GM23338 (cell line): Measurements from ENCODE around the gene MAD1L1. TPM values are rescaled to one million over a fixed set of nuclear protein-coding genes. Genes with fewer than 3 reads are reported as not detected.

Source experiments
- ATAC-seq: fragments of 200-7000 bp; cut with Tn5 transposase; 3 replicates; pipeline ENCODE4 v1.9.1; 2020
- DNase-seq: peaks from one replicate; pipeline ENCODE4 v3.0.0-alpha.2; 2015; ENCODE audit warnings: low spot score
- H2AFZ ChIP-seq: fragments of 200-600 bp; sonication (generic); 2 replicates; pipeline ENCODE4 v1.8.0; 2016; ENCODE audit warnings: antibody characterized with exemption, mild to moderate bottlenecking, moderate library complexity
- H3F3A ChIP-seq: fragments of 200-600 bp; sonication (generic); replicated peaks from 2 replicates; pipeline ENCODE4 v1.8.0; 2017; ENCODE audit warnings: antibody characterized with exemption, mixed run types, low read depth
- H3K27ac ChIP-seq: fragments of 200-600 bp; sonication (generic); 2 replicates; pipeline ENCODE4 v1.6.1; 2016; ENCODE audit warnings: low read depth
- H3K27me3 ChIP-seq: fragments of 200-600 bp; sonication (generic); 2 replicates; pipeline ENCODE4 v1.8.0; 2016; ENCODE audit warnings: mild to moderate bottlenecking, mixed run types, moderate library complexity; ENCODE audit not compliant: insufficient read depth
- H3K36me3 ChIP-seq: fragments of 200-600 bp; sonication (generic); 2 replicates; pipeline ENCODE4 v1.8.0; 2016; ENCODE audit warnings: mild to moderate bottlenecking; ENCODE audit not compliant: insufficient read depth
- H3K4me1 ChIP-seq: fragments of 200-600 bp; sonication (generic); 2 replicates; pipeline ENCODE4 v1.8.0; 2016; ENCODE audit warnings: mild to moderate bottlenecking, moderate library complexity; ENCODE audit not compliant: insufficient read depth
- H3K4me2 ChIP-seq: fragments of 200-600 bp; sonication (generic); 2 replicates; pipeline ENCODE4 v1.7.1; 2017; ENCODE audit warnings: mixed run types
- H3K4me3 ChIP-seq: fragments of 200-600 bp; sonication (generic); 2 replicates; pipeline ENCODE4 v1.6.1; 2016; ENCODE audit warnings: mixed run types
- H3K79me2 ChIP-seq: fragments of 200-600 bp; sonication (generic); replicated peaks from 2 replicates; pipeline ENCODE4 v1.8.0; 2017; ENCODE audit warnings: mild to moderate bottlenecking; ENCODE audit not compliant: insufficient read depth
- H3K9me2 ChIP-seq: fragments of 200-600 bp; sonication (generic); 2 replicates; pipeline ENCODE4 v1.8.0; 2017; ENCODE audit not compliant: insufficient read depth
- H4K20me1 ChIP-seq: fragments of 200-600 bp; sonication (generic); replicated peaks from 2 replicates; pipeline ENCODE4 v1.8.0; 2017; ENCODE audit warnings: mild to moderate bottlenecking; ENCODE audit not compliant: insufficient read depth
- H3K27ac Mint-ChIP-seq: 2 replicates; pipeline ENCODE4 v1.8.0; 2020; ENCODE audit warnings: inconsistent platforms, mild to moderate bottlenecking, moderate library complexity, mixed read lengths
- H3K27me3 Mint-ChIP-seq: 3 replicates; pipeline ENCODE4 v1.8.0; 2022; ENCODE audit warnings: low read depth, mild to moderate bottlenecking, moderate library complexity, mixed read lengths, inconsistent platforms; ENCODE audit not compliant: insufficient read depth, poor library complexity
- H3K36me3 Mint-ChIP-seq: 3 replicates; pipeline ENCODE4 v1.8.0; 2021; ENCODE audit warnings: low read depth, mild to moderate bottlenecking, inconsistent platforms, moderate library complexity, mixed read lengths
- H3K4me1 Mint-ChIP-seq: 3 replicates; pipeline ENCODE4 v1.8.0; 2020; ENCODE audit warnings: mild to moderate bottlenecking, inconsistent platforms, mixed read lengths
- H3K4me3 Mint-ChIP-seq: 3 replicates; pipeline ENCODE4 v1.8.0; 2021; ENCODE audit warnings: moderate library complexity, mild to moderate bottlenecking, inconsistent platforms, mixed read lengths
- H3K9me3 Mint-ChIP-seq: 3 replicates; pipeline ENCODE4 v1.8.0; 2020; ENCODE audit warnings: moderate library complexity, mild to moderate bottlenecking, inconsistent platforms, mixed read lengths
- EZH2 ChIP-seq: fragments of 200-600 bp; sonication (generic); IDR thresholded peaks from one replicate; pipeline ENCODE4 v1.8.0; 2017; ENCODE audit warnings: antibody characterized with exemption, mild to moderate bottlenecking, low read depth; ENCODE audit not compliant: unreplicated experiment
- EZH2phosphoT487 ChIP-seq: fragments of 200-600 bp; sonication (generic); IDR thresholded peaks from one replicate; pipeline ENCODE4 v1.8.1; 2018; ENCODE audit warnings: antibody characterized with exemption; ENCODE audit not compliant: unreplicated experiment
- JUNB ChIP-seq: IDR thresholded peaks from one replicate; pipeline ENCODE4 v1.6.1; 2016; ENCODE audit warnings: antibody characterized with exemption; ENCODE audit not compliant: unreplicated experiment
- NANOG ChIP-seq: IDR thresholded peaks from 2 replicates; pipeline ENCODE4 v1.6.1; 2016; ENCODE audit warnings: antibody characterized with exemption, borderline replicate concordance
- POLR2AphosphoS5 ChIP-seq: IDR thresholded peaks from 2 replicates; pipeline ENCODE4 v1.6.1; 2016; ENCODE audit warnings: antibody characterized with exemption, low read depth
- STAT1 ChIP-seq: IDR thresholded peaks from one replicate; pipeline ENCODE4 v1.6.1; 2016; ENCODE audit warnings: antibody characterized with exemption; ENCODE audit not compliant: unreplicated experiment
- ZNF331 ChIP-seq: fragments of 250-450 bp; sonication (Bioruptor Pico); IDR thresholded peaks from 2 replicates; pipeline ENCODE4 v1.5.0; 2020; ENCODE audit warnings: low read depth, mild to moderate bottlenecking, moderate library complexity
- polyA plus RNA-seq: library from polyadenylated mRNA; unstranded; fragments of >200 nt; fragmentation: Nextera tagmentation; extraction: Ambion mirVana; gene quantifications from 2 replicates; pipeline ENCODE4 v1.2.1, GENCODE V29; 2016
- total RNA-seq: library from RNA; depleted of rRNA; stranded (reverse); fragments of >200 nt; shearing (Covaris generic); gene quantifications from 2 replicates; pipeline ENCODE4 v1.2.3, GENCODE V29; 2014
- TF ChIP-seq, protein P1 (sequence below): fragments of 250-450 bp; sonication (Bioruptor Pico); IDR thresholded peaks from 2 replicates; pipeline ENCODE4 v1.5.0; 2020; ENCODE audit warnings: mild to moderate bottlenecking, moderate library complexity
- TF ChIP-seq, protein P2 (sequence below), 2 experiments: fragments of 200-600 bp in 1 of 2; sonication (generic) in 1 of 2; conservative IDR thresholded peaks; 2 replicates each; pipeline versions ENCODE4 v1.5.1 to v1.6.1; 2016 to 2017; ENCODE audit warnings: antibody characterized with exemption in 2 of 2, low read depth in 2 of 2, mild to moderate bottlenecking in 2 of 2, moderate library complexity in 1 of 2

MAD1L1 gene
- total and polyA plus RNA-seq, 2 experiments from 2014 or later, result 40.3 to 59.3 TPM

DNA sequence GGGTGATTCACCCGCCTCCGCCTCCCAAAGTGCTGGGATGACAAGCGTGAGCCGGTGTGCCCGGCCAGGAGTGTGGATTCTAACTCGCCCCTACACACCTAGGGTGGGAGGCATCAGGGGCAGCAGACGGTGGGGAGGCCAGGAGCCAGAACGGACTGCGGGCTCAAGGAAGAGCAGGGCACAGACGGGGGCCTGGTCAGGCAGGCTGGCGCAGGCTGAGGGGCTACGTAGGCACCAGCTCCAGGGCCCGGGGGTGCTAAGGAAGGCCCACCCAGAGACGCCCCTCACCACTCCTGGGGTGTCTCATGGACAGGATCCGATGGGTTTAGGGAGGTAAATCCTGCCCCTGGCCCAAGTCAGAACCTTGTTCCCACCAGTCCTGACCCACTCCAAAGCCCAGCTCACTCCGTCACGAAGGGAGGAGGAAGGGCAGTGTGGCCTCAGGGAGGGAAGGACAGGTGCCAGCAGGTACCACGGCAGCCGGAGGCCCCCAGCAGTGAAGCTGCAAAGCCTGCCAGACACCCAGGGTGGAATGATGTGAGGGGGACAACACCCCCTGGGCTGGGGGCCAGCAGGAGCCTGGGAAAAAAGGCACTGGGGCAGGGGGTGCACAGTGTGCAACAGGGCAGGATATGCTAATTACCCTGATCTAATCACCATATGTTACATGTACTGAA is 251.4 kb downstream of the MAD1L1 start (continued):
- TF ChIP-seq, protein P1, sequence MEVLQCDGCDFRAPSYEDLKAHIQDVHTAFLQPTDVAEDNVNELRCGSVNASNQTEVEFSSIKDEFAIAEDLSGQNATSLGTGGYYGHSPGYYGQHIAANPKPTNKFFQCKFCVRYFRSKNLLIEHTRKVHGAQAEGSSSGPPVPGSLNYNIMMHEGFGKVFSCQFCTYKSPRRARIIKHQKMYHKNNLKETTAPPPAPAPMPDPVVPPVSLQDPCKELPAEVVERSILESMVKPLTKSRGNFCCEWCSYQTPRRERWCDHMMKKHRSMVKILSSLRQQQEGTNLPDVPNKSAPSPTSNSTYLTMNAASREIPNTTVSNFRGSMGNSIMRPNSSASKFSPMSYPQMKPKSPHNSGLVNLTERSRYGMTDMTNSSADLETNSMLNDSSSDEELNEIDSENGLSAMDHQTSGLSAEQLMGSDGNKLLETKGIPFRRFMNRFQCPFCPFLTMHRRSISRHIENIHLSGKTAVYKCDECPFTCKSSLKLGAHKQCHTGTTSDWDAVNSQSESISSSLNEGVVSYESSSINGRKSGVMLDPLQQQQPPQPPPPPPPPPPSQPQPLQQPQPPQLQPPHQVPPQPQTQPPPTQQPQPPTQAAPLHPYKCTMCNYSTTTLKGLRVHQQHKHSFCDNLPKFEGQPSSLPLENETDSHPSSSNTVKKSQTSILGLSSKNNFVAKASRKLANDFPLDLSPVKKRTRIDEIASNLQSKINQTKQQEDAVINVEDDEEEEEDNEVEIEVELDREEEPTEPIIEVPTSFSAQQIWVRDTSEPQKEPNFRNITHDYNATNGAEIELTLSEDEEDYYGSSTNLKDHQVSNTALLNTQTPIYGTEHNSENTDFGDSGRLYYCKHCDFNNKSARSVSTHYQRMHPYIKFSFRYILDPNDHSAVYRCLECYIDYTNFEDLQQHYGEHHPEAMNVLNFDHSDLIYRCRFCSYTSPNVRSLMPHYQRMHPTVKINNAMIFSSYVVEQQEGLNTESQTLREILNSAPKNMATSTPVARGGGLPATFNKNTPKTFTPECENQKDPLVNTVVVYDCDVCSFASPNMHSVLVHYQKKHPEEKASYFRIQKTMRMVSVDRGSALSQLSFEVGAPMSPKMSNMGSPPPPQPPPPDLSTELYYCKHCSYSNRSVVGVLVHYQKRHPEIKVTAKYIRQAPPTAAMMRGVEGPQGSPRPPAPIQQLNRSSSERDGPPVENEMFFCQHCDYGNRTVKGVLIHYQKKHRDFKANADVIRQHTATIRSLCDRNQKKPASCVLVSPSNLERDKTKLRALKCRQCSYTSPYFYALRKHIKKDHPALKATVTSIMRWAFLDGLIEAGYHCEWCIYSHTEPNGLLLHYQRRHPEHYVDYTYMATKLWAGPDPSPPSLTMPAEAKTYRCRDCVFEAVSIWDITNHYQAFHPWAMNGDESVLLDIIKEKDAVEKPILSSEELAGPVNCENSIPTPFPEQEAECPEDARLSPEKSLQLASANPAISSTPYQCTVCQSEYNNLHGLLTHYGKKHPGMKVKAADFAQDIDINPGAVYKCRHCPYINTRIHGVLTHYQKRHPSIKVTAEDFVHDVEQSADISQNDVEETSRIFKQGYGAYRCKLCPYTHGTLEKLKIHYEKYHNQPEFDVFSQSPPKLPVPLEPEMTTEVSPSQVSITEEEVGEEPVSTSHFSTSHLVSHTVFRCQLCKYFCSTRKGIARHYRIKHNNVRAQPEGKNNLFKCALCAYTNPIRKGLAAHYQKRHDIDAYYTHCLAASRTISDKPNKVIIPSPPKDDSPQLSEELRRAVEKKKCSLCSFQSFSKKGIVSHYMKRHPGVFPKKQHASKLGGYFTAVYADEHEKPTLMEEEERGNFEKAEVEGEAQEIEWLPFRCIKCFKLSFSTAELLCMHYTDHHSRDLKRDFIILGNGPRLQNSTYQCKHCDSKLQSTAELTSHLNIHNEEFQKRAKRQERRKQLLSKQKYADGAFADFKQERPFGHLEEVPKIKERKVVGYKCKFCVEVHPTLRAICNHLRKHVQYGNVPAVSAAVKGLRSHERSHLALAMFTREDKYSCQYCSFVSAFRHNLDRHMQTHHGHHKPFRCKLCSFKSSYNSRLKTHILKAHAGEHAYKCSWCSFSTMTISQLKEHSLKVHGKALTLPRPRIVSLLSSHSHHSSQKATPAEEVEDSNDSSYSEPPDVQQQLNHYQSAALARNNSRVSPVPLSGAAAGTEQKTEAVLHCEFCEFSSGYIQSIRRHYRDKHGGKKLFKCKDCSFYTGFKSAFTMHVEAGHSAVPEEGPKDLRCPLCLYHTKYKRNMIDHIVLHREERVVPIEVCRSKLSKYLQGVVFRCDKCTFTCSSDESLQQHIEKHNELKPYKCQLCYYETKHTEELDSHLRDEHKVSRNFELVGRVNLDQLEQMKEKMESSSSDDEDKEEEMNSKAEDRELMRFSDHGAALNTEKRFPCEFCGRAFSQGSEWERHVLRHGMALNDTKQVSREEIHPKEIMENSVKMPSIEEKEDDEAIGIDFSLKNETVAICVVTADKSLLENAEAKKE (CRISPR knock-in tag), result no peak
- TF ChIP-seq, protein P2, sequence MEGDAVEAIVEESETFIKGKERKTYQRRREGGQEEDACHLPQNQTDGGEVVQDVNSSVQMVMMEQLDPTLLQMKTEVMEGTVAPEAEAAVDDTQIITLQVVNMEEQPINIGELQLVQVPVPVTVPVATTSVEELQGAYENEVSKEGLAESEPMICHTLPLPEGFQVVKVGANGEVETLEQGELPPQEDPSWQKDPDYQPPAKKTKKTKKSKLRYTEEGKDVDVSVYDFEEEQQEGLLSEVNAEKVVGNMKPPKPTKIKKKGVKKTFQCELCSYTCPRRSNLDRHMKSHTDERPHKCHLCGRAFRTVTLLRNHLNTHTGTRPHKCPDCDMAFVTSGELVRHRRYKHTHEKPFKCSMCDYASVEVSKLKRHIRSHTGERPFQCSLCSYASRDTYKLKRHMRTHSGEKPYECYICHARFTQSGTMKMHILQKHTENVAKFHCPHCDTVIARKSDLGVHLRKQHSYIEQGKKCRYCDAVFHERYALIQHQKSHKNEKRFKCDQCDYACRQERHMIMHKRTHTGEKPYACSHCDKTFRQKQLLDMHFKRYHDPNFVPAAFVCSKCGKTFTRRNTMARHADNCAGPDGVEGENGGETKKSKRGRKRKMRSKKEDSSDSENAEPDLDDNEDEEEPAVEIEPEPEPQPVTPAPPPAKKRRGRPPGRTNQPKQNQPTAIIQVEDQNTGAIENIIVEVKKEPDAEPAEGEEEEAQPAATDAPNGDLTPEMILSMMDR (conservative IDR thresholded peaks at IDR 0.05; ENCODE audit: low read depth in 2 of 2), result no peak

DNA sequence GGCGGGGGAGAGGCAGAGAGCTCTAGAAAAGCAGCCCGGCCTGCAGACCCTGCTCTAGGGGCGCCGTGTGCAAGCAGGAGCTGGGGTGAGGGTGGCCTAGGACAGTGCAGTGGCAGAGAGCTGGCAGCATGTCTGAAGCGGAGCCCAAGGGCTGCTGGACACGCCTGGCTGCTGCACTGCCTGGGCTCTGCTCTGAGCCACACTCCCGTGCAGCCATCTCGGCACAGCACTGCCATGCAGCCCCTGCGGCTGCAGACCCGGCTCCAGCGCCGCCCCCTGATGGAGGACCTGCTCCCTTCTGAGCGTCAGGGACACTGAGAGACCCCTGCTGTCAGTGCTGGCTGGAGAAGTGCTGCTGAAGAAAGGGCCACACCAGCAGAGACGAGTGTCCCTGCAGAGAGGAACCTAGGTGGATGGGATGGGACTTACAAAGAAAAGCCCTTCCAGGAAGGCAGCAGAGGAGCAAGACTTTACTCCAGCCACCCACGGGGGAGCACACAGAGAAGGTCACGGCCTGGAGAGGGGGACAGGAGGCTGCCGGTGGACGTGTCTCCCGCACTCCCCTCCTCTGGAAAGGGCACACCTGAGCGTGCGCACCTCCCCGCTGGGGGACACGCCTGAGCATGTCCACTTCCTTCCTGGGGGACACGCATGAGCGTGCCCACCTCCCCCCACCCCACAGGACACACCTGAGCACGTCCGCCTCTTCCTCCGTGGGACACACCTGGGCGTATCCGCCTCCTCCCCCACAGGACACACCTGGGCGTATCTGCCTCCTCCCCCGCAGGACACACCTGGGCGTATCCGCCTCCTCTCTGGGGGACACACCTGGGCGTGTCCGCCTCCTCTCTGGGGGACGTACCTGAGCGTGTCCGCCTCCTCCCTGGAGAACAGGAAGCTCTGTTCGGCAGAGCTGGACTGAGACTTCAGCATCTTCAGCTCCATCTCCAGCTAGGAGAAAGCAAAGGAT is 252.9 kb downstream of the MAD1L1 start:
- Histone ChIP-seq H3K27me3 (no peaks in the 10 kb centered on the region), H3K4me1 (no peaks in the 10 kb centered on the region), H3K36me3 (no peaks in the 10 kb centered on the region), H3K4me2 (no peak overlapping the region), H3K9me2 (no peaks in the 10 kb centered on the region), H3K27ac (no peak overlapping the region), H3K79me2 (no peaks in the 10 kb centered on the region), H2AFZ (no peak overlapping the region), H4K20me1 (no peaks in the 10 kb centered on the region), H3K4me3 (no peak overlapping the region), H3F3A (no peaks in the 10 kb centered on the region)
- Mint-ChIP-seq H3K9me3 (peaks cover 20% of the 10 kb centered on the region), H3K4me1 (no peaks in the 10 kb centered on the region), H3K27me3 (peaks cover 8% of the 10 kb centered on the region), H3K4me3 (no peak overlapping the region), H3K36me3 (peaks cover 40% of the 10 kb centered on the region), H3K27ac (no peak overlapping the region)
- no peak for TF ChIP-seq EZH2phosphoT487
- no peak for TF ChIP-seq JUNB
- TF ChIP-seq POLR2AphosphoS5, result peak; percentile 60
- no peak for TF ChIP-seq NANOG
- no peak for TF ChIP-seq ZNF331 (CRISPR knock-in tag)
- TF ChIP-seq, protein P2 (conservative IDR thresholded peaks at IDR 0.05; ENCODE audit: low read depth in 2 of 2), result 0 out of 4 replicates have a peak, but pooled peaks of 1 of the 2 experiments have one; percentile 11
- no peak for TF ChIP-seq STAT1
- TF ChIP-seq EZH2, result no peak
- ATAC-seq, result peak; percentile 85
- DNase-seq, result peak; percentile 47
